ENCODE measurements around the gene GUK1. TPM values are rescaled to one million over a fixed set of nuclear protein-coding genes. Genes with fewer than 3 reads are reported as not detected.

GUK1 gene
- total RNA-seq, 4 donors from 2014 or later = 292 to 354 (median 305) TPM

DNA sequence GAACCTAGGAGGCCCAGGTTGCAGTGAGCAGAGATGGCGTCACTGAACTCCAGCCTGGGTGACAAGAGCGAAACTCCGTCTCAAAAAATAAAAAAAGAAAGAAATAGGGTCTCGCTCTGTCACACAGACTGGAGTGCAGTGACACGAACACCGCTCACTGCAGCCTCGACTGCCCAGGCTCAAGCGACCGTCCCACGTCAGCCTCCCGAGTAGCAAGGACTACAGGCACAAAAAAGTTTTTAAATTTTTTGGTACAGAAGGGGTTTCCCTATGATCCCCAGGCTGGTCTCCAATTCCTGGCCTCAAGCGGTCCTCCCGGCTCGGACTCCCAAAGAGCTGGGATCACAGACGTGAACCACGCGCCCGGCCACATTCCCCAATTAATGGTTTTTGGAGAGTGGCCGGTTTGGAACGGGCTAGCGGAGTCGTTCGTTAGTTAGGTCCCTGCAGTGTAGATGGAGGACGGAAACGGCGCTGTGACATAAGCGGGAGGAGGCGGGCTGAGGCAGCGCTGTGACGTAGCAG, 611 bp upstream of the GUK1 start:
- intact Hi-C loops (cut with DNase I) = no loop called here
- H3K4me1 ChIP-seq = peaks cover 38 to 46% (median 45%) of the 10 kb centered on the region in 4 donors
- TF ChIP-seq EP300 (IDR thresholded peaks at IDR 0.05) = no peak
- TF ChIP-seq POLR2A (IDR thresholded peaks at IDR 0.05; ENCODE audit: low read depth) = no peak
- TF ChIP-seq, protein P1, sequence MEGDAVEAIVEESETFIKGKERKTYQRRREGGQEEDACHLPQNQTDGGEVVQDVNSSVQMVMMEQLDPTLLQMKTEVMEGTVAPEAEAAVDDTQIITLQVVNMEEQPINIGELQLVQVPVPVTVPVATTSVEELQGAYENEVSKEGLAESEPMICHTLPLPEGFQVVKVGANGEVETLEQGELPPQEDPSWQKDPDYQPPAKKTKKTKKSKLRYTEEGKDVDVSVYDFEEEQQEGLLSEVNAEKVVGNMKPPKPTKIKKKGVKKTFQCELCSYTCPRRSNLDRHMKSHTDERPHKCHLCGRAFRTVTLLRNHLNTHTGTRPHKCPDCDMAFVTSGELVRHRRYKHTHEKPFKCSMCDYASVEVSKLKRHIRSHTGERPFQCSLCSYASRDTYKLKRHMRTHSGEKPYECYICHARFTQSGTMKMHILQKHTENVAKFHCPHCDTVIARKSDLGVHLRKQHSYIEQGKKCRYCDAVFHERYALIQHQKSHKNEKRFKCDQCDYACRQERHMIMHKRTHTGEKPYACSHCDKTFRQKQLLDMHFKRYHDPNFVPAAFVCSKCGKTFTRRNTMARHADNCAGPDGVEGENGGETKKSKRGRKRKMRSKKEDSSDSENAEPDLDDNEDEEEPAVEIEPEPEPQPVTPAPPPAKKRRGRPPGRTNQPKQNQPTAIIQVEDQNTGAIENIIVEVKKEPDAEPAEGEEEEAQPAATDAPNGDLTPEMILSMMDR (IDR thresholded peaks at IDR 0.05) = no peak
- TF ChIP-seq POLR2AphosphoS5 (IDR thresholded peaks at IDR 0.05) = no peak

DNA sequence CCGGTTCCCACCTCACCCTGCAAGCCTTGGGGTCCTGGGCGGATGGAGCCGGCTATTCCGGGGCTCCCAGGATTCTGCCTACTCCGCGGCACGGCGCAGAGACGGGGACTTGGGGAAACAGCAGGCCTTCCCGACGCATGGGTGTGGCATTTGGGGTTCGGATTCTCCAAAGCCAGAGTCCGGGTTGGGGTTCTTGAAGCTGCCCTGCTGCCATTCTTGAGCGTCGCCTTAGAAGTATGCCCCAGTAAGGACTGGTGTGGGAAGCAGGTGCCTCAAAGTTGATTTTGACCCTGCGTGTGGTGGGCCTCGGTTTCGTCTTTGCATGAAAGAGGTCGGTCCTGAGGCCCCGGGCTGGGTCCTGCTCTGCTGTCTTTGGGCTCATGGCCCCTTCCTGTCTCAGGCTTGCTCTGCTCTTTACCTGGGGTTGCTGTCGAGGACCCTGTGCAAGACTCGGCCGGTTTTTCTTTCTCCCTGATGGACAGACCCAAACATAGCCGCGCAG, 696 bp downstream of the GUK1 start:
- Histone ChIP-seq H3K9me3 (no peaks in the 10 kb centered on the region), H3K27ac (replicated peaks in 1 of 4) (peak overlapping the region; percentile 94 to 99 (median 98)), H3K4me3 (peak overlapping the region; percentile 81 to 96 (median 94)), H3K36me3 (peaks cover under 1 to 17% (median 12%) of the 10 kb centered on the region in 4 donors), H3K4me1 (peaks cover 43 to 59% (median 57%) of the 10 kb centered on the region in 4 donors), H3K27me3 (no peaks in the 10 kb centered on the region)
- 4% methylated on average over 21 of the region's 25 CpGs for WGBS
- no peak for DNase-seq (ENCODE audit: extremely low spot score)
- TF ChIP-seq EP300 (IDR thresholded peaks at IDR 0.05) (no peak), POLR2A (IDR thresholded peaks at IDR 0.05; ENCODE audit: low read depth) (no peak), POLR2AphosphoS5 (IDR thresholded peaks at IDR 0.05) (no peak)
- TF ChIP-seq, protein P1 (IDR thresholded peaks at IDR 0.05) = no peak
- intact Hi-C loops (cut with DNase I) = no loop called here

More for the DNA sequence above, 611 bp upstream of the GUK1 start:
- no peaks in the 10 kb centered on the region for H3K9me3 ChIP-seq
- H3K36me3 ChIP-seq = peaks cover 0 to 12% (median 5%) of the 10 kb centered on the region in 4 donors
- peak overlapping the region; percentile 81 to 96 (median 94) for H3K4me3 ChIP-seq
- H3K27ac ChIP-seq (replicated peaks in 1 of 4) = peak overlapping the region; percentile 94 to 99 (median 98)
- no peak for DNase-seq (ENCODE audit: extremely low spot score)
- H3K27me3 ChIP-seq = peaks cover 0 to 7% (median 0%) of the 10 kb centered on the region in 4 donors
- 33% methylated on average over 21 of the region's 30 CpGs for WGBS

DNA sequence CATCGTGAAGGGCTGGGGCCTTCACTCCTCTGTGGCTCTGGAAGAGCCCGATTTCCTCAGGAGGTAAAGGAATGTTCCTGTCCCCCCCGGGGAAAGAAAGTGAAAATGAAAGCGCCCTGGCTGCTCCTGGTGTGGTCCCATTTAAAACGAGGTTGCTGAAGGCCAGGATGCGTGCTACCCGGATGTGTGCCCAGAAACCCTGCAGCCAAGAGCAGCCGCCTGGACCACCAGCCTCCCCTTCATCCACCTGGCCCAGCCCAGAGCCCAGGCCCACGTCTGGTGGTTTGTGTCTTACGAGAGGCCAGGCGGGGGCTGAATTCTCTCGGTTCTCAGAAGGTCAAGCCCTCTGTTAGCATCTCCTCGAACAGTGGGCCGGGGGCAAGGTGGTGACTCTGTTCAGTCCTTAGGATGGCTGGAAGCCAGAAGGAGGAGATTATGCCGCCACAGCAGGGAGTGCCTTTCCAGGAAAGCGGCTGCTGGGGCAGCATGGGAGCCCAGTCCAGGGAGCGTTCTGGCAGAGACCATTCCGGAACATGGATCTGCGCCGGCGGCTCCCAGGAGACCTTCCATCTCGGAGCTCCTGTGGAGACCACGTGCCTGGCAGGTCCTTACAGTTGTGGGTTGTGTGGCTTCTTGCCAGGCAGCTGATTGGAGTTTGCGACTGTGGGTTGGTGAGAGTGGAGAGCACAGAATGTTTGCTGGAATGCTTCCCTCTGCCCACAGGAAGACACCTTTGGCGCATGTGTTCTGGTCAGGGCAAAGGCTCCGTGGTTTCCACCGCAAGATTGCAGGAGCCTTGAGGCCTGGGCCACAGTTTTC, 1.4 kb downstream of the GUK1 start:
- WGBS = 31% methylated on average over 9 of the region's 27 CpGs
- no peak for DNase-seq (ENCODE audit: extremely low spot score)

DNA sequence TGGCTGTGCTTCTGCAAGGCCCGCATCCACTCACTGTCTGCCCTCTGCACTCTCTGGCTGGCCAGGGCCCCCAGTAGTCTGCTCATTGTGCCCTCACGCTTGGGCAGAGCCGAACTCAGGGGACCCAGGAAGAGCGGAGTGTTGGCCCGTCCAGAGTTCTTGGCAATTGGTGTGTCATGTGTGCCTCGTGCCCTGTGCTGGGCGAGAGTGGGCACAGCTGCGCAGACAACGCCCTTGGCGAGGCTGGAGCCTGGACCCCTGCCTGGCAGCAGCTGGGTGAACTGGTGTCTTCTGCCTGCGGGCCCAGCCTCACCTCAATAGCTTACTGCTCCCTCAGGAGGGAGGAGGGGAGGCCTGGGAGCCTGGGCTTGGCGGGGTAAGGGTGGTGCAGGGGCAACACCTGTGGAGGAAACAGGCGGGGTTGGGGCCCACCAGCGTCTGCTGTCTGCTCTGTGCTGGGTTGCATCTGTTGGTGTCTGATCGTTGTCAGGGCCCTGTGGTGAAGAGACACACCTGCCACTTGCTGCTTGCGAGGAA, 2.1 kb downstream of the GUK1 start:
- 79% methylated on average over 13 of the region's 16 CpGs for WGBS
- Histone ChIP-seq H3K4me1 (peaks cover 43 to 72% (median 68%) of the 10 kb centered on the region in 4 donors), H3K27ac (replicated peaks in 1 of 4) (peak overlapping the region; percentile 94 to 99 (median 98)), H3K9me3 (no peaks in the 10 kb centered on the region), H3K4me3 (peak overlapping the region; percentile 81 to 96 (median 94)), H3K27me3 (no peaks in the 10 kb centered on the region), H3K36me3 (peaks cover 7 to 32% (median 27%) of the 10 kb centered on the region in 4 donors)
- intact Hi-C loops (cut with DNase I) = no loop called here
- DNase-seq (ENCODE audit: extremely low spot score) = no peak
- TF ChIP-seq POLR2A (IDR thresholded peaks at IDR 0.05; ENCODE audit: low read depth) (no peak), POLR2AphosphoS5 (IDR thresholded peaks at IDR 0.05) (no peak), EP300 (IDR thresholded peaks at IDR 0.05) (no peak)
- TF ChIP-seq, protein P1 (IDR thresholded peaks at IDR 0.05) = no peak

More for the DNA sequence above, 1.4 kb downstream of the GUK1 start:
- intact Hi-C loops (cut with DNase I) = no loop called here
- peaks cover 6 to 24% (median 19%) of the 10 kb centered on the region in 4 donors for H3K36me3 ChIP-seq
- peaks cover 43 to 64% (median 62%) of the 10 kb centered on the region in 4 donors for H3K4me1 ChIP-seq
- peak overlapping the region; percentile 94 to 99 (median 98) for H3K27ac ChIP-seq (replicated peaks in 1 of 4)
- H3K27me3 ChIP-seq = no peaks in the 10 kb centered on the region
- no peaks in the 10 kb centered on the region for H3K9me3 ChIP-seq
- H3K4me3 ChIP-seq = peak overlapping the region; percentile 81 to 96 (median 94)
- TF ChIP-seq EP300 (IDR thresholded peaks at IDR 0.05) = no peak
- no peak for TF ChIP-seq POLR2A (IDR thresholded peaks at IDR 0.05; ENCODE audit: low read depth)
- TF ChIP-seq, protein P1 (IDR thresholded peaks at IDR 0.05) = no peak
- TF ChIP-seq POLR2AphosphoS5 (IDR thresholded peaks at IDR 0.05) = no peak

Data from esophagus muscularis mucosa (tissue), 4 donors.